NCI-H1105 treated with DMSO at 0.1 percent for 48 hours (cell line): ENCODE data around the gene SPDYE6.
"Not testable (repeated sequence)": the region's sequence is repeated elsewhere in the genome, so short reads cannot be mapped to it uniquely, and the experiment has no call there.

ENCODE experiments used
- DNase-seq: peaks from one replicate; lab custom pipeline; 2025; lab: John Stamatoyannopoulos, UW

SPDYE6 gene, protein sequence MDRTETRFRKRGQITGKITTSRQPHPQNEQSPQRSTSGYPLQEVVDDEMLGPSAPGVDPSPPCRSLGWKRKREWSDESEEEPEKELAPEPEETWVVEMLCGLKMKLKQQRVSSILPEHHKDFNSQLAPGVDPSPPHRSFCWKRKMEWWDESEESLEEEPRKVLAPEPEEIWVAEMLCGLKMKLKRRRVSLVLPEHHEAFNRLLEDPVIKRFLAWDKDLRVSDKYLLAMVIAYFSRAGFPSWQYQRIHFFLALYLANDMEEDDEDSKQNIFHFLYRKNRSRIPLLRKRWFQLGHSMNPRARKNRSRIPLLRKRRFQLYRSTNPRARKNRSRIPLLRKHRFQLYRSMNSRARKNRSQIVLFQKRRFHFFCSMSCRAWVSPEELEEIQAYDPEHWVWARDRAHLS

DNA sequence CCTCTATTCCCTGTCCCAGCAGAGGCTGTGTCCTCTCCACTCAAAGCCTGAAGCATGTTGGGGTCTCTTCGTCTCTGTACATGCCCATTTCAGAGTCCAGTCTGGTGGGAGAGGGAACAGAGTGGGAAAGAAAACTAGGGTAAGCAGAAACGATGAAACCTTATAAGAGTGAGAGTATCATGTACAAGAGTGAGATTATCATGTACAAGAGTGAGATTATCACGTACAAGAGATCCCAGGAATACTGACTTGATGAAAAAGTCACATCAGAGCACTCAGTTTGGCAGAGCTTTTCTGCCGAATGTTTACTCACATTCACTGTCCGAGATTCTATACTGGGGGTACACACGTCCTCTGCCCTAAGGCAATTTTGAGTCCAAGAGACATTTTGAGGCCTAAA is at the start of gene SPDYE6:
SPDYE6 (minus strand) TSS at position 101 of the 400 bp plus-strand sequence. CDS start 421 bp downstream, outside the sequence.
- DNase-seq: not testable (repeated sequence)

GRCh38 chr7:102404862-102405188 is 48.6 kb upstream of the SPDYE6 start:
- DNase-seq: not testable (repeated sequence)

DNA sequence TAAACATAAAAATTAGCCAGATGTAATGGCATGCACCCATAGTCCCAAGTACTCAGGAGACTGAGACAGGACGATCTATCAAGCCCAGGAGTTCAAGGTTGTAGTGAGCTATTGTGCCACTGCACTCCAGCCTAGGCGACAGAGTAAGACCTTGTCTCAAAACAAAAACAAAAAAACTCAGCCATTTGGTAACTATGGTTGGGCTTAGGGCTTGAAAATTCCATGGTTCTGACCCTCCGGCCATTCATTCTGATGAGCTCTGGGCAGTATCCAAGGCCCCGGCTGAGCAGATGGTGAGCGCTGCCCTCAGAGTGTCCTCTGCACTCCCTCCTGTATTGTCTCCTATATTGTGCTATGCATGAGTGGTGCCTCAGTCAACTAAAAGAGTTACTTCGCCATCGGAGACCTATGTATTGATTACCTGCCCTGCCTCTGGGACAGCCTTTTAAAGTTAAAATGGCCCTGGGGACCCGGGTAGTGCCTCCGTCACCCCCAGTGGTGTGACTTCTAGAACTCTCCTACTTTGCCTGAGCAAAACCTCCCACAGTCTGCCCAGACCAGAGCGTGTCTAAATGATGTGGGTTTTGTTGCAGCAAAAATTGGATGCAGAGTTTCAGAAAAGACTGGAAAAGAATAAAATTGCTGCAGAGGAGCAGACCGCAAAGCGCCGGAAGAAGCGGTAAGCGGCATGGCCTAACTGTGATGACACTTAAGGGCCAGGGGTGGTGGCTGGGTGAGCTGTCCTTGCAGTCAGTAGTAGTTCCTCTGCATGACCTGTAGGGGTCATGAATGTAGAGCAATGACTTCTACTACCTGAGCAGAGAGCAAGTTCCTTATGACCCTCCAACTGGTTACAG is 48.0 kb upstream of the SPDYE6 start:
- DNase-seq: peak; percentile 52

DNA sequence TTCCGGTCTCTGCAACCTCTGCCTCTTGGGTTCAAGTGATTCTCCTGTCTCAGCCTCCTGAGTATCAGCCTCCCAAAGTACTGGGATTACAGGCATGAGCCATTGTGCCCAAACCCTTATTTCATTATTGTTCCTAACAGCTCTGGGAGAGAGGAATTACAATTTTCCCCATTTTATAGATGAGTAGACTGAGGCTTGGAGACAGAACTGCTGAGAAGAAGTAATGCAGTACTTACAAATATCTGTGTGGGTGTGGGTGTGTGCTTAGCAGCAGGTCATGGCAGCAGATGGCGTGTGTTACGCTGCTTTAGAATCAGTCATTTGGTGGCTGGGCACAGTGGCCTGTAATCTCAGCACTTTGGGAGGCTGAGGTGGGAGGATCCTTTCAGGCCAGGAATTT is 47.3 kb upstream of the SPDYE6 start:
- DNase-seq: no peak

DNA sequence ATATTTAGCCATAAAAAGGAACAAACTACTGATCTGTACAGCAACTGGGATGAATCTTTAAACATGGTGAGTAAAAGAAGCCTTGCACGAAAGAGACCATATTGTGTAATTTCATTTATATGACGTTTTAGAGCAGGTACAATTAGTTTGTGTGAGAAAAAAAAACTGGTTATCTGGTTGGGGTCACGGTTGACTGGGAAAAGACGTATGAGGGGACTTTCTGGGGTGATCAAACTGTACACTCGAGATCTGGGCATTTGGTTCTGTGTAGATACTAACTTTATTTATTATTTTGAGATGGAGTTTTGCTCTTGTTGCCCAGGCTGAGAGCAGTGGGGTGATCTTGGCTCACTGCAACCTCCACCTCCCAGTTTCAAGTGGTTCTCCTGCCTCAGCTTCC is 44.1 kb upstream of the SPDYE6 start:
- DNase-seq: no peak

GRCh38 chr7:102398543-102398942 is 42.3 kb upstream of the SPDYE6 start:
- no peak for DNase-seq

GRCh38 chr7:102396710-102397019 is 40.4 kb upstream of the SPDYE6 start:
- DNase-seq: no peak

- peak; percentile 94 for DNase-seq
Measured at GRCh38 chr7:102395873-102396709, 39.8 kb upstream of the SPDYE6 start, which contains the start of gene PRKRIP1. TSS of gene PRKRIP1 (plus strand) at chr7:102396363. CDS start at chr7:102396412, 49 bp downstream.

- DNase-seq: peak; percentile 60
Measured at GRCh38 chr7:102395592-102395872, 39.3 kb upstream of the SPDYE6 start.

GRCh38 chr7:102393467-102393866 is 37.2 kb upstream of the SPDYE6 start:
- DNase-seq: no peak

DNA sequence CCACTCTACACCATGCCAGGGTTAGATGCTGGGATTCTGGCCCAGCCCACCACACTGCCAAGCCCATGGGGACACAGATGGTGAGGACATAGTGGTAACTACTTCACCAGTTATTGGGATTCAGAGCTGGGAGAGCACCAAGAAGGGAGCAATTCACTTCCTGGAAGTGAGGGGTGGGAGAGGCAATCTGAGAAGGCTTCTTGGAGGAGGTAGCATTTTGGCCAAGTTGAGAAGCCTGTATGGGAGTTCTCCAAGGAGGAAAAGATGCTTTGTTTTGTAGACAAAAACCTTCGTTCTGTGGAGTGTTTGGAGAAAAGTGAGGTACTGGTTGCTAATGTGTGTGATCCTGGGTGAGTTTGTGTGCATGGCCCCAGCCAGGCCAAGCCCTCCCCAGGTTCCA is 36.1 kb upstream of the SPDYE6 start:
- no peak for DNase-seq

DNA sequence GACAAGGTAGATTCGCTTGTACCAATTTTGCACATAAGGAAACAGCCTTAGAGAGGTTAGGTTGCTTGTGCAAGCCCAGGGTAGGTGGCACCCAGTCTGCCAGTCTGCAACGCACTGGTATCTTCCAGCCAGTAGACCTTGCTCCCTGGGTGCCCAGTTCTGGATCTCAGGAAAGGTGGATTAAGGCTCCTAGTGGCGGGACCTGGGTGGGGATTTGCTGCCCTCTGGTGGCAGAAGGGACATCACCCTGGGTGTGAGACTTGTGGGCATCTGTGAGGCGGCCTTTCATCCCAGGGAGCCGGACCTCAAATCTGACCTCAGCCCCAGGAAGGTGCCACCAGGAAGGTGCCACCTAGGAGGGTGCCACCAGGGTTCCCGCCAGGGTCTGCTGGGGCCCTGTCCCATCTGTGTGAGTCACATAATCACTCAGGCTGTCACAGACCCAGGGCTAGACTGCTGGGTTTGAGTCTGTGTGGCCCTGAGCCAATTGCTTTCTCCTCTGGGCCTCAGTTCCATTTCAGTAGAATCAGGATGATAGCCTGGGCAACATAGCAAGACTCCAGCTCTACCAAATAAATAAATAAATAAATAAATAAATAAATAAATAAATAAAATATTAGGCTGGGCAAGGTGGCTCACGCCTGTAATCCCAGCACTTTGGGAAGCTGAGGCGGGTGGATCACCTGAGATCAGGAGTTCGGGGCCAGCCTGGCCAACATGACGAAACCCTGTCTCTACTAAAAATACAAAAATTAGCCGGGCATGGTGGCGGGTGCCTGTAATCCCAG is 34.6 kb upstream of the SPDYE6 start:
- peak; percentile 52 for DNase-seq

- DNase-seq: no peak
Measured at GRCh38 chr7:102389810-102390209, 33.6 kb upstream of the SPDYE6 start.

GRCh38 chr7:102387064-102387463 is 30.8 kb upstream of the SPDYE6 start:
- DNase-seq: no peak

DNA sequence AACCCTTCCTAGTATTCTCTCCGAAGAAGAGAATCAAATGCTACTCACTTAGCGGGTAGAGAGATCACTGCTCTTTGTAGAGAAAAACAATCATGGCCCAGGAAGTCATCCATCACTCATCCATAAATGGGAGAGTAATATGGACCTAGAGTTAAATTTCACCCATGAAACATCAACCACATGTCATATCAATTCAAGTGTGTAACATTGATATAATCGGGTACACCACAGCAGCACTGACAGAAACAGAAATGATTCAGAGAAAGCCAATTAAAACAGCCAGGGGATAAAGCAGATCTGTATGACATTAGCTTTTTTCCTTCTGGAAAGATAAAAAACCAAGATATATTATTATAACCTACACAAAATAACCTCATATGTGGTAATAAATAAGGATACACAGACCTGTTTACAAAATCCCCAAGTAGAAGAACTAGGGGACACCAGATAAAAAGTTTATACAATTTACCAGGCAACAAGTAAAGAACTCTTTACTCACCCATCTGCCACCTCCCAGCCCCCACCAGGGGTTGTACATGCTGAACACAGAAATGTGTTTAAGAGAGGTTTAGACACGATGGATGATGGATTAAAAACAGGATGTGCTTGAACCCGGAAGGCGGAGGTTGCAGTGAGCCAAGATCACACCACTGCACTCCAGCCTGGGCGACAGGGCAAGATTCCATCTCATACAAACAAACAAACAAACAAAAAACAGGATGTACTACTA is 25.6 kb upstream of the SPDYE6 start:
- not testable (repeated sequence) for DNase-seq

- DNase-seq: not testable (repeated sequence)
Measured at GRCh38 chr7:102380837-102381236, 24.6 kb upstream of the SPDYE6 start.

- no peak for DNase-seq
Measured at GRCh38 chr7:102376964-102377466, 20.8 kb upstream of the SPDYE6 start.

- not testable (repeated sequence) for DNase-seq
Measured at GRCh38 chr7:102372796-102373195, 16.6 kb upstream of the SPDYE6 start.

DNA sequence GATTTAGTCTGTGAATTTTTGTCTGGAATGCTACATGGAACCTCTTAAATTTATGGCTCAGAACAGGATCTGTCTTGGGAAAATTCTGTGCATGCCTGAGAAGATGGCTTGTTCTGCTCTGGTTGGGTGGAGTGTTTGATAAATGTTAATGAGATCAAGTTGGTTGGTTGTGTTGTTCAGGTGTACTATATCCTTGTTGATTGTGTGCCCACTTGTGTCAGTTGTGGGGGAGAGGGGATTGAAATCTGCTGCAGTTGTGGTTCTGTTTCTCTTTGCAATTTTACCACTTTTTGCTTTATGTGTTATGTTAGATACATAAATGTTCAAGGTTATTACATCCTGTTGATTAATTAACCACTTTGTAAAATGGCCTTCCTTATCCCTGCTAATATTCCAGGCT is 13.8 kb upstream of the SPDYE6 start:
- not testable (repeated sequence) for DNase-seq

DNA sequence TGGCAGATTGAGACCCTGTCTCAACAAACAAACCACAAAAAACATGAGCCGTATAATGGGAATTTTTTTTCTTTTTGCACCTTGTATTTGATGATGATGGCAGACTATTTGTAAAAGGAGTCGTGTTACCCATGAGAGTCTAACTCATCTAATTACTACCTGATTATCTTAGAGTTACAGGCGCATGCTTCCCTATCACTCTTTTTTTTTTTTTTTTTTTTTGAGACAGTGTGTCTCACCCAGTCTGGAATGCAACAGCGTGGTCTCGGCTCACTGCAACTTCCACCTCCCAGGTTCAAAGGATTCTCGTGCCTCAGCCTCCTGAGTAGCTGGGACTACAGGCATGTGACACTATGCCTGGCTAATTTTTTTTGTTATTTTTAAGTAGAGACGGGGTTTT is 9.1 kb upstream of the SPDYE6 start:
- not testable (repeated sequence) for DNase-seq

GRCh38 chr7:102364394-102364886 is 8.2 kb upstream of the SPDYE6 start:
- not testable (repeated sequence) for DNase-seq
